ENCODE measurements around the gene PACS1. TPM values are rescaled to one million over a fixed set of nuclear protein-coding genes. Genes with fewer than 3 reads are reported as not detected.

PACS1 gene
- total RNA-seq, 2 donors from 2014 or later, result 64.3 to 73.3 TPM

- ATAC-seq (no peak), DNase-seq (ENCODE audit: low spot score) (no peak)
- Mint-ChIP-seq H3K9me3 (no peaks in the 10 kb centered on the region), H3K27me3 (no peaks in the 10 kb centered on the region), H3K4me1 (ENCODE audit: low read depth in 2 of 2) (peaks cover 23 to 27% of the 10 kb centered on the region in 2 donors), H3K27ac (no peak overlapping the region), H3K36me3 (no peaks in the 10 kb centered on the region), H3K4me3 (no peak overlapping the region)
Observed at GRCh38 chr11:66158156-66158555, 88.1 kb downstream of the PACS1 start.

DNA sequence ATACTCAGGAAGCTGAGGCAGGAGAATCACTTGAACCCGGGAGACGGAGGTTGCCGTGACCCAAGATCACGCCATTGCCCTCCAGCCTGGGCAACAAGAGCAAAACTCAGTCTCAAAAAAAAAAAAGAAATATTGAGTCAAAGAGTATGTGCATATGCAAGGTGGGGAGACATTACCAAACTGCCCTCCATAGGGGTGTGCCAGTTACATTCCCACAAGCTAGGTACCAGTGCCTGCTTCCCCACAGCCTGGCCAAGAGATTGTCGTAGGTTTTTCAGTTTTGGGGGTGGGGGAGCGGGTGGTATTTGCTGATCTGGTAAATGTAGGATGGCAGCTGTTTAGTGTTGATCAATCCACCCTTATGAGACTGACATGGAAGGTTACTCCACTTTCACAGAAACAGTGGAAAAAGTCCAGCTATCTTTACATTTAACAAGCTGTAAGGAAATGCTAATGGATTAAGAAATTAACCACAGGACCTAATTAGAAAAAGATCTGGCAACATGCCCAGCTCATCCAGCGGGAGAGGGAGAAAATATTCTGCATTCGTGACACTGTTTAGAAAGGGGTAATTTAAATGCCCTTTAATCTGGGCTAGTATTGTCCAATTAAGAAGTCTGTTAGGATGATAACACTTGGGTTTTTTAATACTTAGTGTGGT lies 89.4 kb downstream of the PACS1 start:
- Mint-ChIP-seq H3K4me1 (ENCODE audit: low read depth in 2 of 2) (peaks cover 23 to 31% of the 10 kb centered on the region in 2 donors), H3K27ac (no peak overlapping the region), H3K4me3 (no peak overlapping the region)

GRCh38 chr11:66160709-66161108 lies 90.6 kb downstream of the PACS1 start:
- Mint-ChIP-seq H3K4me1 (ENCODE audit: low read depth in 2 of 2) (peaks cover 29% of the 10 kb centered on the region in 2 donors), H3K36me3 (no peaks in the 10 kb centered on the region), H3K4me3 (no peak overlapping the region), H3K9me3 (no peaks in the 10 kb centered on the region), H3K27me3 (no peaks in the 10 kb centered on the region), H3K27ac (peak overlapping the region in 1 of 2 donors; percentile 80)
- no peak for ATAC-seq
- DNase-seq (ENCODE audit: low spot score), result no peak

More for the DNA sequence above, 89.4 kb downstream of the PACS1 start:
- DNase-seq (ENCODE audit: low spot score) (no peak), ATAC-seq (no peak)
- H3K9me3 Mint-ChIP-seq, result no peaks in the 10 kb centered on the region
- H3K36me3 Mint-ChIP-seq, result no peaks in the 10 kb centered on the region
- no peaks in the 10 kb centered on the region for H3K27me3 Mint-ChIP-seq

DNA sequence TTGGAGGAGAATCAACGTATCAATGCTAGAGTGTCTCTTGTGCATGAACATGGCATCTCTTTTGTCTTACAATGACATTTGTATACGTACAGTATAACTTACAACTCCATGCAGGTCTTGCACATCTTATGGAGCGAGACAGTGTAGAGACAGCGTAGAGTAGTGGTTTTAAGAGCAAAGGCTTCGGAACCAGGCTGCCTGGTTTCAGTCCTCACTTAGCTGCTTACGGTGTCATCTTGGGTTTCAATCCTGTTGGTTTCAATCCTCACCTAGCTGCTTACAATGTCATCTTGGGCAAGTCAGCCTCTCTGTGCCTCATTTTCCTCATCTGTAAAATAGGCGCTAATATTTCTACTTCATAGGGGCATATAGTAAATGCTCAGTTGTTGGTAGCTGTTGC lies 98.2 kb downstream of the PACS1 start:
- H3K27ac Mint-ChIP-seq, result no peak overlapping the region
- ATAC-seq, result no peak
- H3K4me3 Mint-ChIP-seq, result no peak overlapping the region
- no peaks in the 10 kb centered on the region for H3K27me3 Mint-ChIP-seq
- peaks cover 17 to 21% of the 10 kb centered on the region in 2 donors for H3K4me1 Mint-ChIP-seq (ENCODE audit: low read depth in 2 of 2)
- no peaks in the 10 kb centered on the region for H3K9me3 Mint-ChIP-seq
- no peaks in the 10 kb centered on the region for H3K36me3 Mint-ChIP-seq
- DNase-seq (ENCODE audit: low spot score), result no peak

DNA sequence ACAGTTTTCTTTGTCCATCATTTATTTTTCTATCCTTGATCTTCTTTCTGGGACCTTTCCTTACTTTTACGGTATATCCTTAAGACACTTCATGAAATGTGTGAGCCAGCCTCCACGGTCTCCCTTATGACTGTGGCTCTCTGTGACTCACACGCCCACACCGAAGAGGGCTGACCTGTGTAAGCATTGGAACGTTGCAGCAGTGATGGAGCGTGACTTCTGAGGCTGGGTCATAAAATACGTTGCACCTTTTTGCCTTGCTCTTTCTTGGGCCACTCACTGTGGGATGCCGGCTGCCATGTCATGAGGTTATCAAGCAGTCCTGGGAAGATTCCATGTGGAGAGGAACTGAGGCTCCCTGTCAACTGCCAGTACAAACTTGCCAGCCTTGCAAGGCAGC lies 102.1 kb downstream of the PACS1 start:
- no peaks in the 10 kb centered on the region for H3K9me3 Mint-ChIP-seq
- peak overlapping the region in 1 of 2 donors; percentile 60 for H3K27ac Mint-ChIP-seq
- peaks cover 11 to 12% of the 10 kb centered on the region in 2 donors for H3K4me1 Mint-ChIP-seq (ENCODE audit: low read depth in 2 of 2)
- no peak for ATAC-seq
- H3K4me3 Mint-ChIP-seq, result no peak overlapping the region
- no peaks in the 10 kb centered on the region for H3K27me3 Mint-ChIP-seq
- no peaks in the 10 kb centered on the region for H3K36me3 Mint-ChIP-seq
- no peak for DNase-seq (ENCODE audit: low spot score)

DNA sequence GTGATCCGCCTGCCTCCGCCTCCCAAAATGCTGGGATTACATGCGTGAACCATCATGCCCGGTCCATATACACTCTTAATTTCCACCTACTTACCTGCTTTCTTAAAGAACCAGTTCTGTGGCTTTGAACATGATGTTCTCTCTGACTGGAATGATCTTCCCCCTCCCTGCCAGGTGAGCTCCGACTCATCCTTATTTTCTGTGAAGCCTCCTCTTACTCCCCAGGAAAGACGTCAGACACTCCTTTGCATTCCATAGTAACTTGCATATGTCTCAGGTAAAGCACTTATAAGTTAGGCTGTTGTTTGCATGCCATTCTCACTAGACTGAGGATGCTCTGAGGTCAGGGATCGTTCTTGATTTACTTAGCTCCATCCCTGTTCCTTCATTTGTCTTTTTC lies 106.6 kb downstream of the PACS1 start:
- H3K36me3 Mint-ChIP-seq, result no peaks in the 10 kb centered on the region
- ATAC-seq (no peak), DNase-seq (ENCODE audit: low spot score) (no peak)
- H3K27me3 Mint-ChIP-seq, result no peaks in the 10 kb centered on the region
- H3K9me3 Mint-ChIP-seq, result no peaks in the 10 kb centered on the region
- H3K4me3 Mint-ChIP-seq, result no peak overlapping the region
- peaks cover 12 to 15% of the 10 kb centered on the region in 2 donors for H3K4me1 Mint-ChIP-seq (ENCODE audit: low read depth in 2 of 2)
- no peak overlapping the region for H3K27ac Mint-ChIP-seq

DNA sequence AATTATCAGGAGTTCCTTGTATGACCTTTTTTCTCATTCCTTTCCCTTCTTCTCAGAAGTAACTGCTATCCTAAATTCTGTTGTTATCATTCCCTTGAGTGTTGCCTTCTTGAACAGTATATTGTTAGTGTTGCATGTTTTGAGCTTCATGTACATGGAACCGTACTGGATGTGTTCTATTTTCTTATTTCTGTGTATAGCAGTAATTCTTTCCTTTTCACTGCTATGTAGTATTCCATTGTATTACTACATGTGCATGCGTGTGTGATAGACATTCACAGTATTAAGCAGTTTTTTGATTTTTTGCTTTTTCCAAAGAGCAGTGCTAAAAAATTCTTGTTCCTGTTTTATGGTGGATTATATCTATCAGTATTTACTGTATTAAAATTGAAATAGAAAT lies 108.1 kb downstream of the PACS1 start:
- H3K4me3 Mint-ChIP-seq, result no peak overlapping the region
- H3K27me3 Mint-ChIP-seq, result no peaks in the 10 kb centered on the region
- no peak overlapping the region for H3K27ac Mint-ChIP-seq
- H3K9me3 Mint-ChIP-seq, result no peaks in the 10 kb centered on the region
- no peak for ATAC-seq
- DNase-seq (ENCODE audit: low spot score), result no peak
- H3K36me3 Mint-ChIP-seq, result no peaks in the 10 kb centered on the region
- peaks cover 11 to 12% of the 10 kb centered on the region in 2 donors for H3K4me1 Mint-ChIP-seq (ENCODE audit: low read depth in 2 of 2)

- Mint-ChIP-seq H3K27me3 (no peaks in the 10 kb centered on the region), H3K9me3 (no peaks in the 10 kb centered on the region), H3K4me1 (ENCODE audit: low read depth in 2 of 2) (peaks cover 12 to 14% of the 10 kb centered on the region in 2 donors), H3K27ac (peak overlapping the region in 1 of 2 donors; percentile 65), H3K36me3 (no peaks in the 10 kb centered on the region), H3K4me3 (no peak overlapping the region)
- no peak for ATAC-seq
- DNase-seq (ENCODE audit: low spot score), result no peak
Observed at GRCh38 chr11:66178871-66179270, 108.8 kb downstream of the PACS1 start.

GRCh38 chr11:66181632-66182315 lies 111.7 kb downstream of the PACS1 start:
- Mint-ChIP-seq H3K4me3 (no peak overlapping the region), H3K4me1 (ENCODE audit: low read depth in 2 of 2) (peaks cover 19 to 21% of the 10 kb centered on the region in 2 donors), H3K27me3 (no peaks in the 10 kb centered on the region), H3K36me3 (no peaks in the 10 kb centered on the region), H3K27ac (peak overlapping the region in 1 of 2 donors; percentile 57), H3K9me3 (no peaks in the 10 kb centered on the region)
- DNase-seq (ENCODE audit: low spot score), result no peak
- no peak for ATAC-seq

- ATAC-seq, result no peak
Observed at GRCh38 chr11:66183494-66184048, 113.5 kb downstream of the PACS1 start.

GRCh38 chr11:66184728-66185127 lies 114.7 kb downstream of the PACS1 start:
- no peak for ATAC-seq
- no peak for DNase-seq (ENCODE audit: low spot score)
- Mint-ChIP-seq H3K27me3 (no peaks in the 10 kb centered on the region), H3K36me3 (no peaks in the 10 kb centered on the region), H3K4me1 (ENCODE audit: low read depth in 2 of 2) (peaks cover 26 to 31% of the 10 kb centered on the region in 2 donors), H3K4me3 (no peak overlapping the region), H3K27ac (no peak overlapping the region), H3K9me3 (no peaks in the 10 kb centered on the region)

More at GRCh38 chr11:66183494-66184048, 113.5 kb downstream of the PACS1 start:
- H3K4me1 Mint-ChIP-seq (ENCODE audit: low read depth in 2 of 2), result peaks cover 27 to 36% of the 10 kb centered on the region in 2 donors
- no peaks in the 10 kb centered on the region for H3K27me3 Mint-ChIP-seq
- H3K9me3 Mint-ChIP-seq, result no peaks in the 10 kb centered on the region
- H3K27ac Mint-ChIP-seq, result no peak overlapping the region
- no peak overlapping the region for H3K4me3 Mint-ChIP-seq
- H3K36me3 Mint-ChIP-seq, result no peaks in the 10 kb centered on the region
- DNase-seq (ENCODE audit: low spot score), result no peak

- Mint-ChIP-seq H3K9me3 (no peaks in the 10 kb centered on the region), H3K4me1 (ENCODE audit: low read depth in 2 of 2) (peaks cover 29 to 39% of the 10 kb centered on the region in 2 donors), H3K4me3 (no peak overlapping the region), H3K27ac (no peak overlapping the region), H3K27me3 (no peaks in the 10 kb centered on the region), H3K36me3 (no peaks in the 10 kb centered on the region)
- ATAC-seq (no peak), DNase-seq (ENCODE audit: low spot score) (no peak)
Observed at GRCh38 chr11:66186470-66186869, 116.4 kb downstream of the PACS1 start.

- no peaks in the 10 kb centered on the region for H3K27me3 Mint-ChIP-seq
- H3K4me1 Mint-ChIP-seq (ENCODE audit: low read depth in 2 of 2), result peaks cover 29 to 39% of the 10 kb centered on the region in 2 donors
- DNase-seq (ENCODE audit: low spot score) (no peak), ATAC-seq (no peak)
- H3K9me3 Mint-ChIP-seq, result no peaks in the 10 kb centered on the region
- no peak overlapping the region for H3K4me3 Mint-ChIP-seq
- no peaks in the 10 kb centered on the region for H3K36me3 Mint-ChIP-seq
- H3K27ac Mint-ChIP-seq, result no peak overlapping the region
Observed at GRCh38 chr11:66187453-66187852, 117.4 kb downstream of the PACS1 start.

GRCh38 chr11:66188580-66188979 lies 118.5 kb downstream of the PACS1 start:
- Mint-ChIP-seq H3K27ac (no peak overlapping the region), H3K27me3 (no peaks in the 10 kb centered on the region), H3K9me3 (no peaks in the 10 kb centered on the region), H3K4me1 (ENCODE audit: low read depth in 2 of 2) (peaks cover 26 to 39% of the 10 kb centered on the region in 2 donors), H3K4me3 (no peak overlapping the region), H3K36me3 (no peaks in the 10 kb centered on the region)
- ATAC-seq, result no peak
- DNase-seq (ENCODE audit: low spot score), result no peak

Measured in natural killer cell treated with Interleukin-12 subunit alpha and Interleukin-12 subunit beta and Interleukin-15 and Interleukin-18, amount 100 ng/mL, for 72 hours (primary cell).